Ovary (tissue), 9 donors: ENCODE results near the gene NDUFV2. TPM values are rescaled to one million over a fixed set of nuclear protein-coding genes. Genes with fewer than 3 reads are reported as not detected.

Experiments
- DNase-seq, 5 donors: peaks; one replicate each; pipeline ENCODE4 v3.0.0-alpha.2; 2019 to 2020
- H3K27ac ChIP-seq, 2 donors: fragments of 200-600 bp; one replicate each; pipeline versions ENCODE4 v1.5.1 to v1.8.0; 2019 to 2022
- H3K27me3 ChIP-seq: fragments of 200-600 bp; one replicate; pipeline ENCODE4 v1.8.0; 2022
- H3K36me3 ChIP-seq: fragments of 200-600 bp; sonication (generic); one replicate; pipeline ENCODE4 v1.5.1; 2019
- H3K4me1 ChIP-seq: one replicate; pipeline ENCODE4 v1.8.1; 2013; ENCODE audit warnings: mild to moderate bottlenecking, moderate library complexity; ENCODE audit not compliant: insufficient read depth
- H3K4me3 ChIP-seq: fragments of 200-600 bp; sonication (generic); one replicate; pipeline ENCODE4 v1.5.1; 2017
- H3K9me3 ChIP-seq, 2 donors: fragments of 200-600 bp in 1 of 2; sonication (generic) in 1 of 2; one replicate each; pipeline versions ENCODE4 v1.5.1 to v1.8.1; 2013 to 2019; ENCODE audit warnings: mild to moderate bottlenecking in 1 of 2, moderate library complexity in 1 of 2
- EP300 ChIP-seq: sonication (generic); formaldehyde crosslinking; IDR thresholded peaks from one replicate; pipeline ENCODE4 v1.6.1; 2017; ENCODE audit warnings: antibody characterized with exemption
- POLR2A ChIP-seq: fragments of 450-650 bp; IDR thresholded peaks from one replicate; pipeline ENCODE4 v1.6.1; 2017; ENCODE audit warnings: antibody characterized with exemption, mild to moderate bottlenecking, moderate library complexity
- WGBS, 3 donors: extraction: QIAGEN DNeasy Blood & Tissue Kit in 1 of 3; methylation state at CpG; one replicate each; pipeline versions ENCODE4 v1.1.5 to v1.1.7; 2013 to 2017; 5-methylcytosine and 5-hydroxymethylcytosine counted together
- intact Hi-C, 4 donors: fragments of 100-400 bp; cut with DNase I; formaldehyde crosslinking; loops; one replicate each; pipeline versions ENCODE4 v1.11.0 to v1.15.1; 2022 to 2023
- polyA plus RNA-seq, 2 donors: library from polyadenylated mRNA; stranded (reverse); fragments of 200-250 nt in 1 of 2; fragments of 350-450 nt in 1 of 2; fragmentation: Illumina TruSeq in 1 of 2; extraction: RNeasy Lipid Tissue Mini Kit (QIAGEN cat#74804) in 1 of 2; gene quantifications; one replicate each; pipeline ENCODE4 v1.2.3, GENCODE V29; 2013 to 2014
- total RNA-seq, 7 donors: library from RNA; depleted of rRNA in 2 of 7; stranded (reverse); fragments of >200 nt in 2 of 7; fragmentation: NEBNext Ultra II Directional in 3 of 7; extraction: Animal tissue kit (Norgen Biotek cat#: 25700) in 3 of 7; gene quantifications; one replicate each; pipeline versions ENCODE4 v1.1.0 to v1.2.4, GENCODE V29; 2016 to 2023
- TF ChIP-seq, protein P1 (sequence below), 3 donors: fragments of 450-650 bp in 2 of 3; fragments of 200-600 bp in 1 of 3; IDR thresholded peaks; one replicate each; pipeline versions ENCODE4 v1.5.1 to v1.8.0; 2016 to 2022; ENCODE audit warnings: antibody characterized with exemption in 3 of 3, mild to moderate bottlenecking in 1 of 3
- donor health status: DM: no; HTN: no; CAD: no; lungs with moderate emphysema.
- donor health status: DM: no; HTN: no; CAD: no.
- donor health status: Bipolar disorder and iron deficiency.
- donor health status: DM: yes; HTN: yes; CAD: no.
- donor health status: DM: no; HTN: no; CAD: no.
- donor health status: DM: yes; HTN: yes; CAD: no.

Gene NDUFV2
- total and polyA plus RNA-seq, 9 donors, result 59.7 to 135 (median 76.6) TPM

GRCh38 chr18:9108911-9109310, 6.4 kb downstream of the NDUFV2 start:
- Histone ChIP-seq H3K27ac (no peak overlapping the region), H3K27me3 (no peaks in the 10 kb centered on the region), H3K36me3 (no peaks in the 10 kb centered on the region), H3K9me3 (no peaks in the 10 kb centered on the region), H3K4me3 (no peak overlapping the region), H3K4me1 (peaks cover 15% of the 10 kb centered on the region)
- 79 to 89% (median 86%) methylated on average over 2 of the region's 2 CpGs for WGBS, 3 donors
- intact Hi-C loops, result no loop called here
- TF ChIP-seq, protein P1, sequence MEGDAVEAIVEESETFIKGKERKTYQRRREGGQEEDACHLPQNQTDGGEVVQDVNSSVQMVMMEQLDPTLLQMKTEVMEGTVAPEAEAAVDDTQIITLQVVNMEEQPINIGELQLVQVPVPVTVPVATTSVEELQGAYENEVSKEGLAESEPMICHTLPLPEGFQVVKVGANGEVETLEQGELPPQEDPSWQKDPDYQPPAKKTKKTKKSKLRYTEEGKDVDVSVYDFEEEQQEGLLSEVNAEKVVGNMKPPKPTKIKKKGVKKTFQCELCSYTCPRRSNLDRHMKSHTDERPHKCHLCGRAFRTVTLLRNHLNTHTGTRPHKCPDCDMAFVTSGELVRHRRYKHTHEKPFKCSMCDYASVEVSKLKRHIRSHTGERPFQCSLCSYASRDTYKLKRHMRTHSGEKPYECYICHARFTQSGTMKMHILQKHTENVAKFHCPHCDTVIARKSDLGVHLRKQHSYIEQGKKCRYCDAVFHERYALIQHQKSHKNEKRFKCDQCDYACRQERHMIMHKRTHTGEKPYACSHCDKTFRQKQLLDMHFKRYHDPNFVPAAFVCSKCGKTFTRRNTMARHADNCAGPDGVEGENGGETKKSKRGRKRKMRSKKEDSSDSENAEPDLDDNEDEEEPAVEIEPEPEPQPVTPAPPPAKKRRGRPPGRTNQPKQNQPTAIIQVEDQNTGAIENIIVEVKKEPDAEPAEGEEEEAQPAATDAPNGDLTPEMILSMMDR (IDR thresholded peaks at IDR 0.05), result no peak
- no peak for DNase-seq

DNA sequence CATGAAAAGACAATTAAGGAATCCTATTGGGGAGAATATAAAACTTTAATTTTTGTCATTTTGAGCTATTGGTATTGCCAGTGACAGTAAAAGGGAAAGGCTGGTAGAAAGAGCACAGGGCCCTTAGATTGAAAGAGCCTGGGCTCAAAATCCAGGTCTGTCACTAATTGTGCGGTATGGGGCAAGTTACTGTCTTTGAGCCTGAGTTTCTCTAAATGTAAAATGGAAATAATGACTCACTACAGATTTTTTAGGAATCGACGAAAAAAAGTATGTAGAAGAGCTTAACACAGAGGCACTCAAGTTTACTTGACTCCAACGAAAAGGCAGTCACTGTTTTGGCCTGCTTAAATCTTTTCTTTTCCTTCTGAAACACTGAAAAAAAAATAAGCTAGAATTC, 7.0 kb downstream of the NDUFV2 start:
- TF ChIP-seq EP300, result no peak
- TF ChIP-seq POLR2A, result no peak

DNA sequence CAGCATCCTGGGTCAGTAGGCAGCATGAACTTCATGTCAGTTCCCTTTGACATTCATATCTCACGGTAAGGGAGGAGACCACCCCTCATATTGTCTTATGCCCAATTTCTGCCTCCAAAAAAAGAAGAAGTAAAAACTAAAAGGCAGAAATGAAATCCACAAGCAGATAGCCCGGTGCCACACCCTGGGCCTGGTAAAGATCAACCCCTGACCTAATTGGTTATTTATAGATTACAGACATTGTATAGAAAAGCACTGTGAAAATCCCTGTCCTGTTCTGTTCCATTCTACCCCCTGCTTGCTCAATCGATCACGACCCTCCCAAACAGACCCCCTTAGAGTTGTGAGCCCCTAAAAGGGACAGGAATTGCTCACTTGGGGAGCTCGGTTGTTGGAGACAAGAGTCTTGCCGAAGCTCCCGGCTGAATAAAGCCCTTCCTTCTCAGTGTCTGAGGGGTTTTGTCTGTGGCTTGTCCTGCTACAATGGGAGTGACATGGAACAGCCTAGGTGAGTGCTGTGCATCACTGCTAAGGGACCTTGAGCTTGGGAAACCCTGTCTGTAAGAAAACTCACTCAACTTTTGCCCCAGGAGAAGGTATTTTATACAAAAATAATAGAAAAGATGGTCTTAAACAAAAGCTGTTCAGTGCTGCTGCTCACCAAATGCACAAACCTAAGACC, 11.1 kb downstream of the NDUFV2 start:
- Histone ChIP-seq H3K27ac (no peak overlapping the region), H3K4me1 (peaks cover 12% of the 10 kb centered on the region)
- 76 to 80% (median 79%) methylated on average over 7 of the region's 7 CpGs for WGBS, 3 donors

More for the DNA sequence above, 7.0 kb downstream of the NDUFV2 start:
- no peaks in the 10 kb centered on the region for H3K27me3 ChIP-seq
- DNase-seq, result no peak
- no peak overlapping the region for H3K27ac ChIP-seq
- peaks cover 15% of the 10 kb centered on the region for H3K4me1 ChIP-seq
- intact Hi-C loops, result no loop called here
- no peaks in the 10 kb centered on the region for H3K36me3 ChIP-seq
- WGBS, 3 donors, result 45 to 52% (median 46%) methylated on average over 4 of the region's 4 CpGs
- no peak overlapping the region for H3K4me3 ChIP-seq
- no peaks in the 10 kb centered on the region for H3K9me3 ChIP-seq

DNA sequence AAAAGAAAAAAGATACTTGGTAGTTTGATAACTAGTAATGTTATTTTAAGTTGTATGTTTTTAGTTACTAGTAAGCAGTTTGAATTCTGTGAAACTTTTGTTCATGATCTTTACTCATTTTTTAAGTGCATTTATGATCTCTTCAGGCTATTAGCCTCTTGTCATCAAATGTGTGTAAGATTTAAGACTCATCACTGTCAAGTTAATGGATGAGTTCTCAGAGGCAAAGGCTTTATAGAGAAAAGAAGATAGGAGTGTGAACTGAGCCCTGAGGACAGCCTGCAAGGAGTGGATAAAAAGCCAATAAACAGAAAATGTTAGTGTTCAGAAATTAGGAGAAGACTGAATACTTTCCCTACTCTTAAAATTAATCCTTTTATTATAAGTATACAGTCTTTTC, 13.5 kb downstream of the NDUFV2 start:
- DNase-seq, result no peak
- Histone ChIP-seq H3K36me3 (no peaks in the 10 kb centered on the region), H3K27ac (no peak overlapping the region), H3K4me3 (no peak overlapping the region), H3K9me3 (no peaks in the 10 kb centered on the region), H3K27me3 (no peaks in the 10 kb centered on the region), H3K4me1 (peaks cover 9% of the 10 kb centered on the region)
- intact Hi-C loops, result no loop called here
- TF ChIP-seq EP300 (no peak), POLR2A (no peak)
- TF ChIP-seq, protein P1 (IDR thresholded peaks at IDR 0.05), result no peak

More for the DNA sequence above, 11.1 kb downstream of the NDUFV2 start:
- no peaks in the 10 kb centered on the region for H3K9me3 ChIP-seq
- no peaks in the 10 kb centered on the region for H3K27me3 ChIP-seq
- H3K4me3 ChIP-seq, result no peak overlapping the region
- intact Hi-C loops, result no loop called here
- no peaks in the 10 kb centered on the region for H3K36me3 ChIP-seq
- TF ChIP-seq POLR2A, result no peak
- TF ChIP-seq, protein P1 (IDR thresholded peaks at IDR 0.05), result no peak
- TF ChIP-seq EP300, result no peak
- no peak for DNase-seq

GRCh38 chr18:9117980-9118841, 15.7 kb downstream of the NDUFV2 start:
- DNase-seq, result no peak
- H3K9me3 ChIP-seq, result no peaks in the 10 kb centered on the region
- peaks cover 9% of the 10 kb centered on the region for H3K4me1 ChIP-seq
- TF ChIP-seq, protein P1 (IDR thresholded peaks at IDR 0.05), result no peak
- TF ChIP-seq POLR2A (no peak), EP300 (no peak)
- H3K27ac ChIP-seq, result peak overlapping the region in 1 of 2 donors; percentile 15
- H3K36me3 ChIP-seq, result no peaks in the 10 kb centered on the region
- no peak overlapping the region for H3K4me3 ChIP-seq
- H3K27me3 ChIP-seq, result no peaks in the 10 kb centered on the region
- intact Hi-C loops, result no loop called here
- 30 to 37% (median 37%) methylated on average over 5 of the region's 5 CpGs for WGBS, 3 donors
